GM23248 (cell line): ENCODE results near the gene COL19A1. TPM values are rescaled to one million over a fixed set of nuclear protein-coding genes. Genes with fewer than 3 reads are reported as not detected.

ENCODE experiments used
- DNase-seq: peaks from one replicate; pipeline ENCODE4 v3.0.0-alpha.2; 2015
- H2AFZ ChIP-seq: fragments of 200-600 bp; sonication (generic); 2 replicates; pipeline ENCODE4 v1.6.1; 2016; ENCODE audit warnings: antibody characterized with exemption
- H3F3A ChIP-seq: fragments of 200-600 bp; sonication (generic); 2 replicates; pipeline ENCODE4 v1.6.1; 2016; ENCODE audit warnings: mild to moderate bottlenecking, antibody characterized with exemption, mixed run types; ENCODE audit not compliant: insufficient read depth
- H3K27ac ChIP-seq: fragments of 200-600 bp; sonication (generic); 2 replicates; pipeline ENCODE4 v1.5.1; 2016; ENCODE audit warnings: mild to moderate bottlenecking
- H3K27me3 ChIP-seq: fragments of 200-600 bp; sonication (generic); replicated peaks from 2 replicates; pipeline ENCODE4 v1.6.1; 2016; ENCODE audit warnings: mild to moderate bottlenecking; ENCODE audit not compliant: insufficient read depth
- H3K36me3 ChIP-seq: fragments of 200-600 bp; sonication (generic); 2 replicates; pipeline ENCODE4 v1.6.1; 2016; ENCODE audit warnings: low read depth, mild to moderate bottlenecking
- H3K4me1 ChIP-seq: fragments of 200-600 bp; sonication (generic); 2 replicates; pipeline ENCODE4 v1.6.1; 2016; ENCODE audit warnings: mild to moderate bottlenecking; ENCODE audit not compliant: insufficient read depth
- H3K4me2 ChIP-seq: fragments of 200-600 bp; sonication (generic); one replicate; pipeline ENCODE4 v1.6.1; 2016; ENCODE audit warnings: mild to moderate bottlenecking; ENCODE audit not compliant: unreplicated experiment
- H3K4me3 ChIP-seq: fragments of 200-600 bp; sonication (generic); 2 replicates; pipeline ENCODE4 v1.5.1; 2016; ENCODE audit warnings: mild to moderate bottlenecking
- H3K79me2 ChIP-seq: fragments of 200-600 bp; sonication (generic); 2 replicates; pipeline ENCODE4 v1.6.1; 2016; ENCODE audit warnings: mild to moderate bottlenecking; ENCODE audit not compliant: insufficient read depth
- H3K9ac ChIP-seq: fragments of 200-600 bp; sonication (generic); 2 replicates; pipeline ENCODE4 v1.6.1; 2016; ENCODE audit warnings: mild to moderate bottlenecking
- H3K9me2 ChIP-seq: fragments of 200-600 bp; sonication (generic); 2 replicates; pipeline ENCODE4 v1.6.1; 2016; ENCODE audit warnings: mixed run types, mild to moderate bottlenecking, moderate library complexity; ENCODE audit not compliant: insufficient read depth
- H3K9me3 ChIP-seq: fragments of 200-600 bp; sonication (generic); one replicate; pipeline ENCODE4 v1.6.1; 2017; ENCODE audit warnings: low read depth
- H4K20me1 ChIP-seq: fragments of 200-600 bp; sonication (generic); 2 replicates; pipeline ENCODE4 v1.6.0; 2016; ENCODE audit not compliant: insufficient read depth
- EZH2 ChIP-seq: fragments of 200-600 bp; sonication (generic); IDR thresholded peaks from 2 replicates; pipeline ENCODE4 v1.6.1; 2018; ENCODE audit warnings: antibody characterized with exemption, mild to moderate bottlenecking; ENCODE audit not compliant: insufficient read depth, poor library complexity, severe bottlenecking
- EZH2phosphoT487 ChIP-seq: fragments of 200-600 bp; sonication (generic); IDR thresholded peaks from 2 replicates; pipeline ENCODE4 v1.6.1; 2018; ENCODE audit warnings: antibody characterized with exemption, moderate library complexity, mild to moderate bottlenecking, low read depth; ENCODE audit not compliant: insufficient read depth
- WGBS, 2 experiments: methylation state at CpG; one replicate each; pipeline ENCODE4 v1.1.6; 2015 to 2017; ENCODE audit warnings: low lambda C conversion rate in 2 of 2, low coverage in 1 of 2; ENCODE audit errors: missing lambda C conversion rate in 2 of 2; 5-methylcytosine and 5-hydroxymethylcytosine counted together
- in situ Hi-C: fragments of 300-500 bp; cut with MboI; formaldehyde crosslinking; loops from 2 replicates; pipeline ENCODE4 v1.15.0; 2020
- polyA plus RNA-seq: library from polyadenylated mRNA; unstranded; fragments of >200 nt; fragmentation: Nextera tagmentation; extraction: Ambion mirVana; gene quantifications from 2 replicates; pipeline ENCODE4 v1.2.1, GENCODE V29; 2016
- total RNA-seq: library from RNA; depleted of rRNA; stranded (reverse); fragments of >200 nt; shearing (Covaris generic); gene quantifications from 2 replicates; pipeline ENCODE4 v1.2.3, GENCODE V29; 2014

COL19A1 gene
- total and polyA plus RNA-seq, 2 experiments from 2014 or later: not detected

DNA sequence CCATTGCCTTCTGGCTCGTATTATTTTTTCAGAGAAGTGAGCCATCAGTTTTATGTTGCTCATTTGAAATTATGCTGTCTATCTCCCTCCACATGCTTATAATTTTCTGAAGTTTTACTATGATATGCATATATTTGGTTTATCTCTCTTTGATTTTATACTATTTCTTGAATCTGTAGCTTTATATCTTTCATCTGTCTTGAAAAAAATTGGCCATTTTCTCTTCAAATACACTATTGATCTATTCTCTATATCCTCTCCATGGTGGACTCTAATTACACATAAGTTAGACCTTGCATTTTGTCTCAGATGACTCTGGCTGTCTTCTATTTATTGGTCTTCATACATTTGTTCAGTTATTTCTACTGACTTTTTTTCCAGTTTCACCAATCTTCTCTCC is 13.7 kb upstream of the COL19A1 start:
- in situ Hi-C loops: no loop called here
- Histone ChIP-seq H3K79me2 (no peaks in the 10 kb centered on the region), H4K20me1 (no peaks in the 10 kb centered on the region), H3K27me3 (no peaks in the 10 kb centered on the region), H3K9me3 (no peaks in the 10 kb centered on the region), H3F3A (no peaks in the 10 kb centered on the region), H3K36me3 (no peaks in the 10 kb centered on the region), H3K9ac (no peak overlapping the region), H3K4me1 (no peaks in the 10 kb centered on the region), H3K9me2 (no peaks in the 10 kb centered on the region), H2AFZ (no peak overlapping the region), H3K4me3 (no peak overlapping the region), H3K4me2 (no peak overlapping the region), H3K27ac (no peak overlapping the region)
- no peak for DNase-seq
- TF ChIP-seq EZH2: no peak
- no peak for TF ChIP-seq EZH2phosphoT487
- WGBS, 2 experiments: 2 to 3% methylated on average over 1 of the region's 1 CpG

DNA sequence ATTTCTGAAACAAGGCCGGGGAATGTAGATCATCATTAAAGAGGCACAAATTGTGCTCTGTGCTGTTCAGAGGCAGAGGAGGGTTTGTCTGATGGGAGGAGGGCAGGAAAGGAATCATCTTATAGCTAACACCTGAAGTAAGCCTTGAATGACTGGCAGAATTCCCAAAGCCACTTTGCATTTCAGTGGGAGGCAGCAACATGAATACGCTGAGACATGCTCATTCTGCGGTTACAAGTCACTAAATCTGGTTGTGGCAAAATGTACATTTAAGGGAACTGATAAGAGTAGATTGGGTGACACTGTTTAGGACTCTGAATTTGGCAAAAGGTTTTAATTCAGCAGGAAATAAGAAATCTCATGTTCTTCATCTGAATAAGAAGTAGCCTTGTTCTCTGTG is 4.4 kb upstream of the COL19A1 start:
- WGBS, 2 experiments: 96 to 98% methylated on average over 3 of the region's 3 CpGs
- in situ Hi-C loops: no loop called here
- peaks cover 7% of the 10 kb centered on the region for H3K27me3 ChIP-seq
- no peak for DNase-seq
- H3K79me2 ChIP-seq: no peaks in the 10 kb centered on the region
- H3K9me2 ChIP-seq: no peaks in the 10 kb centered on the region
- H2AFZ ChIP-seq: no peak overlapping the region
- no peaks in the 10 kb centered on the region for H4K20me1 ChIP-seq
- H3K36me3 ChIP-seq: no peaks in the 10 kb centered on the region
- no peak overlapping the region for H3K4me2 ChIP-seq
- no peak overlapping the region for H3K4me3 ChIP-seq
- H3K4me1 ChIP-seq: peaks cover 3% of the 10 kb centered on the region; the same call in 1 of the 2 replicates
- TF ChIP-seq EZH2 (no peak), EZH2phosphoT487 (no peak)
- H3K9ac ChIP-seq: no peak overlapping the region
- no peak overlapping the region for H3K27ac ChIP-seq
- no peaks in the 10 kb centered on the region for H3K9me3 ChIP-seq
- no peaks in the 10 kb centered on the region for H3F3A ChIP-seq

DNA sequence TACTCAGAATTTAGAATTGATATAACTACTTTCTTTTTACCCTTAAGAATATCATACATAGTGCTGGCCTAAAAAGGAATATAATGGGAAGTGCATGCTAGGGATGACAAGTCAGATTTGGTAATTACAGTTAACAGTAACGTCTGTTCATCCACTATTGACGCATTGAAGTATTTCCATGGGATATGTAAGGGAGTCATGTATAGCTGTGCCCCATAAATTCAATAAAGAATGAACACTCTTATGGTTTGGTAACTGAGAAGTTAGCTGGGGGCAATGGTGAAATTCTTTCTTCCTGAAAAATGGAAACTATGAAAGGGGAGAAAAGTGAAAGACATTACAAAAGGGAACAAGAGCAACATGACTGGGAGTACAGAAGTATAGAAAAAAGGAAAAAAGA is 2.6 kb upstream of the COL19A1 start:
- peaks cover 3% of the 10 kb centered on the region; the same call in 1 of the 2 replicates for H3K4me1 ChIP-seq
- no peak overlapping the region for H3K27ac ChIP-seq
- no peak overlapping the region for H3K4me2 ChIP-seq
- no peaks in the 10 kb centered on the region for H3F3A ChIP-seq
- 92 to 93% methylated on average over 2 of the region's 2 CpGs for whole genome bisulfite sequencing, 2 experiments
- H3K9ac ChIP-seq: no peak overlapping the region
- H3K9me2 ChIP-seq: no peaks in the 10 kb centered on the region
- DNase-seq: no peak
- no peaks in the 10 kb centered on the region for H3K79me2 ChIP-seq
- H3K4me3 ChIP-seq: no peak overlapping the region
- H3K36me3 ChIP-seq: no peaks in the 10 kb centered on the region
- H4K20me1 ChIP-seq: no peaks in the 10 kb centered on the region
- TF ChIP-seq EZH2: no peak
- TF ChIP-seq EZH2phosphoT487: no peak
- H3K9me3 ChIP-seq: no peaks in the 10 kb centered on the region
- in situ Hi-C loops: no loop called here
- H3K27me3 ChIP-seq: peaks cover 13% of the 10 kb centered on the region
- no peak overlapping the region for H2AFZ ChIP-seq

DNA sequence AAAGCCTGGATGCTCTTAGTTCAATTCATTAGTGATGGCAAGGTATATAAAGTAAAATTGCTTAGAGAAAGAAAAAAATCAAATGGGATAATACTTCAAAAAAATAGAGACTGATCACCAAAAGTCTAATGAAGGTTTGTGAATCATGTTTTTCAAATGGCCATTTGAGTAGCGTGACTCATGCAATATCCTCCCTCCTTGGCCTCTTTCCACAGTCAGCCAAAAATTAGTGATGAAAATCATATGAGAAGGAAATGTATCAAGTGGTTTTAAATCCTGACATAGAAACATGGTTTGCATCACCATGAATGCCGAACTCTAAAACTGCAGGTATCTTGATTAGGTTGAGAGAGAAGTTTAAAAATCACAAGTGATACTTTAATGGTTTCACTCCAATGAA is 1.2 kb upstream of the COL19A1 start:
- peaks cover 19% of the 10 kb centered on the region for H3K27me3 ChIP-seq
- TF ChIP-seq EZH2: no peak
- no peak for TF ChIP-seq EZH2phosphoT487
- H3K36me3 ChIP-seq: no peaks in the 10 kb centered on the region
- H2AFZ ChIP-seq: no peak overlapping the region
- H3K4me3 ChIP-seq: no peak overlapping the region
- peaks cover 3% of the 10 kb centered on the region; the same call in 1 of the 2 replicates for H3K4me1 ChIP-seq
- no peak overlapping the region for H3K4me2 ChIP-seq
- no peaks in the 10 kb centered on the region for H4K20me1 ChIP-seq
- H3K79me2 ChIP-seq: no peaks in the 10 kb centered on the region
- H3K27ac ChIP-seq: no peak overlapping the region
- H3K9me3 ChIP-seq: no peaks in the 10 kb centered on the region
- no peaks in the 10 kb centered on the region for H3F3A ChIP-seq
- no peaks in the 10 kb centered on the region for H3K9me2 ChIP-seq
- in situ Hi-C loops: no loop called here
- WGBS, 2 experiments: 2% methylated on average over 2 of the region's 2 CpGs
- H3K9ac ChIP-seq: no peak overlapping the region
- DNase-seq: peak; percentile 81
